Activated T-helper 17 cell treated with anti-CD3 and anti-CD28 coated beads, Interleukin-2, amount 50 U/mL, for 72 hours (primary cell): ENCODE measurements around the gene HJURP. TPM values are rescaled to one million over a fixed set of nuclear protein-coding genes. Genes with fewer than 3 reads are reported as not detected.

Experiments used
- ATAC-seq: fragments of 150-1000 bp; cut with Tn5 transposase; replicated peaks from 2 replicates; pipeline ENCODE4 v1.10.0; 2021; ENCODE audit warnings: mild to moderate bottlenecking, moderate library complexity
- H3K27ac Mint-ChIP-seq: one replicate; pipeline ENCODE4 v1.8.0; 2022; ENCODE audit warnings: mixed read lengths
- H3K27me3 Mint-ChIP-seq: one replicate; pipeline ENCODE4 v1.8.0; 2022; ENCODE audit warnings: mixed read lengths
- H3K36me3 Mint-ChIP-seq: one replicate; pipeline ENCODE4 v1.8.0; 2022; ENCODE audit warnings: low read depth, mild to moderate bottlenecking, mixed read lengths
- H3K4me1 Mint-ChIP-seq: one replicate; pipeline ENCODE4 v1.8.0; 2022; ENCODE audit warnings: mixed read lengths
- H3K4me3 Mint-ChIP-seq: one replicate; pipeline ENCODE4 v1.8.0; 2022; ENCODE audit warnings: mild to moderate bottlenecking, mixed read lengths
- H3K9me3 Mint-ChIP-seq: one replicate; pipeline ENCODE4 v1.8.0; 2022; ENCODE audit warnings: mixed read lengths
- total RNA-seq, 2 donors: library from RNA; stranded (reverse); gene quantifications; one replicate each; pipeline ENCODE4 v1.2.3, GENCODE V29; 2022

Gene HJURP
- total RNA-seq, 2 donors from 2014 or later, result 90.4 to 147 TPM

DNA sequence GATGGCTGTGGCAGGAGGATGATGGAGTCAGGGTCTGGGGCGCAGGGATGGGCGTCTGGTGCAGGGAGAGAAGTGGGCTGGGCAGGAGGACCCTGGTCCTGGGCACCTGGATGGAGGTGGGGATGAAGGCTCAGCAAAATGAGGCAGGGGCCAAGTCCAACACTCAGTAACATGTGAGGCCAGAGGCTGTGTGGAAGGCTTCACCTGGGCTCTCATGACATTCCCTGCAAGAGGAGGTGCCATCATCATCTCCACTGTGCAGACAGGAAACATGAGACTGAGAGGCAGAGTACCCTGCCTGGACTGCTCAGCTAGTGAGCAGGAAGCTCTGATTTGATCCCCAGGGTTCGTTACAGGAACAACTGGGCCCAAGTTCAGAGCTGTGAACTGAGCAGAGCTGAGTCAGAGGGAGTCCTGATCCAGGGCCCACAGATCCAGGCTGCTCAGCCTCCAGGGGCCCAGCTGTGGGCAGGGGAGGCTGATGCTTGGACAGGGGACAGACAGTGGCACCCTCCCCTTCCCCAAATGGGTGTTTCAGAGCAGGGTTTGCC is 36.9 kb downstream of the HJURP start:
- H3K27ac Mint-ChIP-seq, result no peak overlapping the region

DNA sequence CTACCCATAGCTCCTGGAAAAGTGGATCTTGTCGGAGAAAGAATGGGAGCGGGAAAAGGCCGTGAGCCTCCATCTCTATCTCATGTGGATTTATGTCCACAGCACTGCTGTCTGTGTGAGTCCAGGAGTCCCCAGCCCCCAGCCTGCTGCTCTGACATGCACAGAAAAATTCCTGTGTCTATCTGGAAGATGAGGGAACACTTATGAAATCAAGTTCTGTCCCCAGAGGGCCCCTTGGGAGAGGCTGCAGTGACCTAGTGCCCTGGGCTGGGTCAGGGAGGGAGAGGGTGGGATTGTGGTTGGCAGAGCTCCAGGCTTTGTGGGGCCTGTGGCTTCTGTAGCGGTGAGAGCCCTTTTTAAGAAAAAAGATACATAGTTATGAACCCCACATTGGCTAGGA is 37.6 kb downstream of the HJURP start:
- H3K27ac Mint-ChIP-seq, result no peak overlapping the region
- H3K36me3 Mint-ChIP-seq, result no peaks in the 10 kb centered on the region
- H3K27me3 Mint-ChIP-seq, result peaks cover 12% of the 10 kb centered on the region
- ATAC-seq, result no peak
- H3K4me1 Mint-ChIP-seq, result no peaks in the 10 kb centered on the region
- H3K9me3 Mint-ChIP-seq, result no peaks in the 10 kb centered on the region
- no peak overlapping the region for H3K4me3 Mint-ChIP-seq

More for the DNA sequence above, 36.9 kb downstream of the HJURP start:
- H3K9me3 Mint-ChIP-seq, result no peaks in the 10 kb centered on the region
- no peak overlapping the region for H3K4me3 Mint-ChIP-seq
- ATAC-seq, result no peak
- H3K27me3 Mint-ChIP-seq, result peaks cover 8% of the 10 kb centered on the region
- no peaks in the 10 kb centered on the region for H3K36me3 Mint-ChIP-seq
- H3K4me1 Mint-ChIP-seq, result no peaks in the 10 kb centered on the region

DNA sequence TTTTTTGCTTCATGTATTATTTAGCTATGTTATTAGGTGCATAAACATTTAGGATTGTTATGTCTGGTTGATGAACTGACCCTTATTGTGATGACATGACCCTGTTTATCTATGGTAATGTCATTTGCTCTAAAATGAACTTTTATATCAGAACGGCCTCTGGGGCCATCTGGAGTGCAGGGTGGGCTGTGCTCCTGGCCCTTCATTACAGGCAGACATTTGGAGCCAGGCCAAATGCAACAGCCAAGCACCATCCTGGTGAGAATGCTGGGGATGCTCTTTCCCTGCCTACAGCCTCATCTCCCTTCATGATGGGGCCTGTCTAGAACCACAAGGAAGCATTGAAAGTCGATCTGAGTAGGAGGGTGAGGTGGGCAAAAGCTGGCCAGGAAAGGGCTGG is 38.0 kb downstream of the HJURP start:
- Mint-ChIP-seq H3K4me3 (no peak overlapping the region), H3K4me1 (no peaks in the 10 kb centered on the region), H3K9me3 (no peaks in the 10 kb centered on the region), H3K27me3 (peaks cover 12% of the 10 kb centered on the region), H3K36me3 (no peaks in the 10 kb centered on the region), H3K27ac (no peak overlapping the region)
- no peak for ATAC-seq

DNA sequence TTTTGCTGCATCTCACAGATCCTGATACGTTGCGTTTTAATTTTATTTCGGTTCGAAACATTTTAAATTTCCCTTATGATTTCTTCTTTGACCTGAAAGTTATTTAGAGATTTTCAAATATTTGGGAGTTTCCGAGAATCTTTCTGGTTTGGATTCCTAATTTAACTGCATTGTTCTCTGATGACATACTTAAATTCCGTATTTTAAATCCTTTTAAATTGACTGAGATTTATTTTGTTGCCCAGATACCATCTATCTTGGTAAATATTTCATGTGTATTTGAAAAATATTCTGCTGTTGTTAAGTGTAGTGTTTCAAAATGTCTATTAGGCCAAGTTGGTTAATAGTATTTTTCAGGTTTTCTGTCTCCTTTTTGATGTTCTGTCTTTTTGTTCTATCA is 38.5 kb downstream of the HJURP start:
- Mint-ChIP-seq H3K4me3 (no peak overlapping the region), H3K36me3 (no peaks in the 10 kb centered on the region), H3K27ac (no peak overlapping the region), H3K4me1 (no peaks in the 10 kb centered on the region), H3K27me3 (peaks cover 14% of the 10 kb centered on the region), H3K9me3 (no peaks in the 10 kb centered on the region)
- ATAC-seq, result no peak

DNA sequence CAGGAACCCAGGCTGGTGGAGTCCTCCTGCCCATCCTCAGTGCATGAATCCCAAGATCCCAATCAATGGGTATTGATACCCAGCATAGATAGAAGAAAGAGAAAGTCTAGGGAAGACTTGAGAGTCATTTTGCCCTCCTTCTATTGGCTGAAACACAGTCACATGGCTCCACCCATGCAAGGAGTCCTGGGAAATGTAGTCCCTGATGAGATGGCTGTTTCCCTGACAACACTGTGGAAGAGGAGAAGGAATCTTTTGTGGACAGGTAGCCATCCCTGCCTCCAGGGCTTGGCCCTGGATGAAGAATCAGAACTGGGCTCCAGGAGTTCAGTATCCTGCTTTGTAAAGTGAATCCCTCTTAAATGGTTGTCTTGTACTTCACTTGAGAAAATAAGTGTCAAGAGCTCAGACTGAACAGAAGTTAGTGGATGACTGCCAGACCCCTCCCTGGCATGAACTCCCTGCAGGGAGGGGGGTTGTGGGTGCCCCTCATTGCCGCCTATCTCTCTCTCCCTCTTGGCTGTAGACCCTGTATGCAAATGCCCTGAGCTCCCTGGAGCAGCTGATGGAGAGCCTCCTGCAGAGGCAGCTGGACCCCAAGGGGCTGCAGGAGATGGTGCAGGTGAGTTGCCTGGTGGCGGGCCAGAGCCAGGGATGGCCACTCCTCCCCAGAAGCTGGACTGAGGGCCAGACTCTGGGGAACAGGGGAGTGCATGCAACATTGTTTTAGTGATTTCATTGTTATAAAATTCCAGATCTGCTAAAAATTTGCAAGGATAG is 40.1 kb downstream of the HJURP start:
- no peak overlapping the region for H3K4me3 Mint-ChIP-seq
- no peaks in the 10 kb centered on the region for H3K9me3 Mint-ChIP-seq
- no peak overlapping the region for H3K27ac Mint-ChIP-seq
- H3K27me3 Mint-ChIP-seq, result peaks cover 16% of the 10 kb centered on the region
- no peaks in the 10 kb centered on the region for H3K36me3 Mint-ChIP-seq
- ATAC-seq, result no peak
- H3K4me1 Mint-ChIP-seq, result no peaks in the 10 kb centered on the region

DNA sequence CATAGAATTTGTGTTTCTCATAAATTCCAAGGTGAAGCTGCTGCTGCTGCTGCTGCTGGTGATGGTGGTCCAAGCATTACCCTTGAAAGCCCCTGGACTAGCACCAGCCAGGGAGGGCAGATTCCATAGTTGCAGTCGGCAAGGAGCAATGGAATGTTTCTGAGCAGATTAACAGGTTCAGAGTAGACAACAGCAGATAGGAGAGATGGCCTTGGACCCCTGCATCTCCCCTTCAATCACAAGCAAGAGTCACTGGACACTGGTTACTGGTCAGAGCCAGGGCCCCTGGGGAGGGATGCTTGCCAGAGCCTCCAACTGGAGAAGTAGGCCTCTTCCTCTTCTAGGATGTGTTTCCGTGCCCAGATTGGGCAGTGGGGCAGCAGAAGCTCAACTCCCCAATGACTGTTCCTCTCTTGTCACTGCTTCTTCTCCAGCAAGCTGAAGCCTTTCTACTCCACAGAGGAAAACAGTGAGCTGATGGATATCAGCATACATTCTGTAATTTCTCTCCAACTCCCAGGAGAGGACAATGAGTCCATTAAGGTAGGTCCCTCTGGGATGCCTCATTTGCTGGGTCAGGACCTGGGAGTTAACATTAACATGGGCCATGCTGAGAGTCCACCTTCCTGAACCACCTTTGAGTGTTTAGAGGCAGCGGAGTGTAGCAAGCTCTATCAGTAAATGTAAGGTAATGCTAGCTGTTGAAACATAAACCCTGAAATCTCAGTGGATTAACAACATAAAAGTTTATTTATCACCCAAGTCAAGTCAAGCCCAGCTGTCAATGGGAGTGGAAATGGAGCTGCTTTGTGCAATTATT is 40.9 kb downstream of the HJURP start:
- no peak for ATAC-seq
- no peaks in the 10 kb centered on the region for H3K4me1 Mint-ChIP-seq
- H3K27ac Mint-ChIP-seq, result no peak overlapping the region
- no peaks in the 10 kb centered on the region for H3K36me3 Mint-ChIP-seq
- no peak overlapping the region for H3K4me3 Mint-ChIP-seq
- H3K27me3 Mint-ChIP-seq, result peaks cover 16% of the 10 kb centered on the region
- no peaks in the 10 kb centered on the region for H3K9me3 Mint-ChIP-seq

DNA sequence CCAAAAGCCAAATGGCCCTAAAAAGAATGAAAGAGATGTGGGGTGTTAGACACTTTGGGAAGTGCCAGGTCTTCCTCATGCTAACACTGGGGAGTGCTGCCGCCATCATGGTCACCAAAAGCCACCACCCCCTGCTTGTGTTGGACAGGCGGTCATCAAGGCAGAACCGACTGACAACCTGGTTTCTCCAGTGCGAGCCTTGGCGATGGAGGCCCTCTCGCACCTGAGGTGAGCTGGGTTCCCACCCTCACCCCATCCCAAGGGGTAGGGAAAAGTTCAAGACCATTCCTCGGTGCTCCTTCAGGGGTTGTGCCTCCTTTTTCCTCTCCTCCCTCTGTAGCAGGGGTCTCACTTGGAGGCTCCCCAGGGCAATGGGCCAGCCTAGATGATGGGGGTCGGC is 42.6 kb downstream of the HJURP start:
- ATAC-seq, result no peak
- no peaks in the 10 kb centered on the region for H3K9me3 Mint-ChIP-seq

DNA sequence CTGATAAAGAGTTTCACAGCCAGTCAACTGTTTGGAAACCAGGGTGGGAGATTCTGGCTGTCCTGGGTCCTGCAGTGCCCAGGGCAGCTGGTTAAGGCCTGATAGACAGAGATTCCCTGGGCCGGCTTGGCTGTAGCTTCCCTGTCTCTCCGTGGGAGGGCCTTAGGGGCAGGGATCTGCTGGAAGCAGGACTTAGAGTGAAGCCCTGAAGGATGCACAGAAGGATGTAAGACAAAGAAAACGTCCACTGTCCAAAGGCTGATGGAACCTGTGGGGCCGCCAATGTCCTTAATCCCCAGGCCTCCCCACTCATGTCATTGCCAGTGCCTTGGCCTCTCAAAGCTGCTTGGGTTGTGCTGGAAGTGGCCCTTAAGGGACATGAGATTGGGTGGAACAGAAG is 43.2 kb downstream of the HJURP start:
- no peaks in the 10 kb centered on the region for H3K9me3 Mint-ChIP-seq
- no peaks in the 10 kb centered on the region for H3K36me3 Mint-ChIP-seq
- H3K4me3 Mint-ChIP-seq, result no peak overlapping the region
- H3K27ac Mint-ChIP-seq, result no peak overlapping the region
- ATAC-seq, result no peak
- no peaks in the 10 kb centered on the region for H3K4me1 Mint-ChIP-seq
- peaks cover 13% of the 10 kb centered on the region for H3K27me3 Mint-ChIP-seq

More for the DNA sequence above, 42.6 kb downstream of the HJURP start:
- peaks cover 13% of the 10 kb centered on the region for H3K27me3 Mint-ChIP-seq
- no peaks in the 10 kb centered on the region for H3K36me3 Mint-ChIP-seq
- H3K27ac Mint-ChIP-seq, result no peak overlapping the region
- H3K4me1 Mint-ChIP-seq, result no peaks in the 10 kb centered on the region
- no peak overlapping the region for H3K4me3 Mint-ChIP-seq

DNA sequence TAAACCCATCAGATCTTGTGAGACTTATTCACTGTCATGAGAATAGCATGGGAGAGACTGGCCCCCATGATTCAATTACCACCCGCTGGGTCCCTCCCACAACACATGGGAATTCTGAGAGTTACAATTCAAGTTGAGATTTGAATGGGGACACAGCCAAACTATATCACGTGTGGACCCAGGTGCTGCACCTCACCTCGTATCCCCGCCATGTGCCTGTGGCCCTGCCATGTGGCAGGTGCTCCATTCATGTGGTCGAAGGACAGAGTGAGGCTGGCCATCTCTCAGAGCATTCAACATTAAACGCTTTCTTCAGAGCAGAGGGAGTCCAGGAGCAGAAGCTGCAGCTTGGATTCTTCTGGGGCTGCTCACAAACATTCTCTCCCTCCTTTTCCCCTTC is 44.0 kb downstream of the HJURP start:
- Mint-ChIP-seq H3K27me3 (peaks cover 13% of the 10 kb centered on the region), H3K9me3 (no peaks in the 10 kb centered on the region), H3K36me3 (no peaks in the 10 kb centered on the region), H3K27ac (no peak overlapping the region), H3K4me3 (no peak overlapping the region), H3K4me1 (no peaks in the 10 kb centered on the region)
- ATAC-seq, result no peak

DNA sequence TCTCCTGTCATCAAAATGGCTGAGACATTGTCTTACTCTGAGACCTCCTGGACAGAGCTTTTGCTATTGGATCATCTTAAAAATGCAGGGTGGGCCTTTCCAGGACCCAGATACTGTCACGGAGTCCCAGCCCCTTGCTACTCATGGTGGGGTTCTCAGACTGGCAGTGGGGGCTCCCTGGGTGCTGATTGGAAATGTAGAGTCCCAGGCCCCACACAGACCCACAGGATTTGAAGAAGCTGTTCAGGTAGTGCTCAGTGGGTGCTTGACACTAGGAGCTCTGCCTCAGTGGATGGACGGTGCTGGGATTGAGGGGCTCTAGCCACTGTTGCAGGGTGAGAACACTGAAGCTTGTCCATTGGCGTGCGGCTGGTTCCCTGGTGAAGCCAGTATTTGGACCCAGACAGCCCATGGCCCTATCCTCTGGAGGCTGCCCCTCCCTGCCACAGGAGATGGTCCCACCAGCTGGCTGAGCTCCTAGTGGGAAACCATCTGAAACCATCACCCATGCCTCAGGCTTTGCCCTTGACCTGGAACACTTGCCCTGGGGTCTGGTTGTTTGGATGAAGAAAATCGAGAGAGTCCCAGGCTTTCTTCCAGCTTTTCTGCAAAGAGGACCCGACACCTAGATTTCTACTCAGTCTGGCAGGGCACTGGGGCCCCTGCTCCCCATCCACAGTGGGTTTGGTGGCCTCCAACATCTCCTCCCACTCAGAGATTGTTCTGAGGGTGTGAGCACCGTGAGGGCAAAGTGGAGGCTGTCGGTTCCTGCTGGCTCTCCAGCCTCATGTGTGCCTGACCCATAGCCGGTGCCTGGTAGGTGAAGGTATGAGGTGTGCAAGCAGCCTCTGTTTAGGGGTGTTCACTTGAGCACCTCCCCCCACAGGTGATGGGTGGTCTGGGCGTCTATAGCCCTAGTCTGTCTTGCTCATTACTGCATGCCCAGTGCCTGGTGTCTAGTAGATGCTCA is 46.1 kb downstream of the HJURP start:
- ATAC-seq, result no peak
- no peaks in the 10 kb centered on the region for H3K9me3 Mint-ChIP-seq
- no peaks in the 10 kb centered on the region for H3K36me3 Mint-ChIP-seq
- no peak overlapping the region for H3K27ac Mint-ChIP-seq
- no peaks in the 10 kb centered on the region for H3K4me1 Mint-ChIP-seq
- H3K4me3 Mint-ChIP-seq, result no peak overlapping the region
- peaks cover 17% of the 10 kb centered on the region for H3K27me3 Mint-ChIP-seq

DNA sequence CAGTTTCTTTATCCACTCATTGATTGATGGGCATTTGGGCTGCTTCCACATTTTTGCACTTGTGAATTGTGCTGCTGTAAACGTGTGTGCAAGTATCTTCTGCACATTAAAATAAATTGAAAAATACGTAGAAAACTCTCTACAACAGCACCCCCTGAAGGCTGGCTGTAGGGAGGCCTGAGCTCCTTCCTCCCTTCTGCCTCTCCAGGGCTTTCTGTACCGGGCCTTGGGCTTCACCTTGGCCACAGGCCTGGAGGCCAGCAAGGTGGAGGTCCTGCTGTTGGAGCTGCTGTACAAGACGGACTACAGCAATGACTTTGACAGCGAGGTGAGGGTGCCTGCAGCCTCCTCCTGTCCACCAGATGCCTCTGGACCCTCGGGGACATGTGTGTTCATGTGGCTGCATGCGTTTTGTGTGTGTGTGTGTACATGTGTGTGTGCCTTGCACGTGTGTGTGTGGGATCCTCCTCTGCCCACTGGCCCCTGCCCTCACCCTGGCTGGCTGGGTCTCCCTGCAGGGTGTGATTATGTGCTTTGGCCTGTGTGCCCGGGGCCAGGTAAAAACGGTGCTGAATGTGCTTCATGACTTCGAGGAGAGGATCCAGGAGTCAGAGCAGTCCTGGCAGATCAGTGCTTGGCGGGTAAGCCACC is 47.0 kb downstream of the HJURP start:
- Mint-ChIP-seq H3K4me1 (no peaks in the 10 kb centered on the region), H3K4me3 (no peak overlapping the region), H3K27ac (no peak overlapping the region), H3K27me3 (peaks cover 21% of the 10 kb centered on the region), H3K9me3 (no peaks in the 10 kb centered on the region), H3K36me3 (no peaks in the 10 kb centered on the region)
- no peak for ATAC-seq

DNA sequence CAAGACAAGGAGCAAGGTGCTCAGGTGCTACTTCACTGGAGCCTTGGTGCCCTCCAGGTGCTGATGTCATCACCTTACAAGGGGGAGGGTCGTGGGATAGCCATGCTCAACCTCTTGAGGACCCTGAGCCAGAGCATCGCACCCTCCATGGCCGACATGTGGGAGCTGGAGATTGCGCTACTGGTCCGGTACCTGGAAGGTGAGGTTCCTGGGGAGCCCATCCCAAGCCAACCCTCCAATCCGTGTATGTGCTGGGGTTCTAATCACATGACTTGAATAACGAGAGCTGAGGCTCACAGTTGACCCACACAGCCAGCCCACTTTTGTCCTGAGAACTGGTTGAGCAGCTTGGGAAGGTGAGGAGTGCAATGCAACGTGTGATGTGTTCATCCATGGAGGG is 50.3 kb downstream of the HJURP start:
- peaks cover 11% of the 10 kb centered on the region for H3K27me3 Mint-ChIP-seq
- H3K4me1 Mint-ChIP-seq, result no peaks in the 10 kb centered on the region
- ATAC-seq, result no peak
- no peak overlapping the region for H3K4me3 Mint-ChIP-seq
- H3K9me3 Mint-ChIP-seq, result no peaks in the 10 kb centered on the region
- H3K36me3 Mint-ChIP-seq, result no peaks in the 10 kb centered on the region
- no peak overlapping the region for H3K27ac Mint-ChIP-seq

DNA sequence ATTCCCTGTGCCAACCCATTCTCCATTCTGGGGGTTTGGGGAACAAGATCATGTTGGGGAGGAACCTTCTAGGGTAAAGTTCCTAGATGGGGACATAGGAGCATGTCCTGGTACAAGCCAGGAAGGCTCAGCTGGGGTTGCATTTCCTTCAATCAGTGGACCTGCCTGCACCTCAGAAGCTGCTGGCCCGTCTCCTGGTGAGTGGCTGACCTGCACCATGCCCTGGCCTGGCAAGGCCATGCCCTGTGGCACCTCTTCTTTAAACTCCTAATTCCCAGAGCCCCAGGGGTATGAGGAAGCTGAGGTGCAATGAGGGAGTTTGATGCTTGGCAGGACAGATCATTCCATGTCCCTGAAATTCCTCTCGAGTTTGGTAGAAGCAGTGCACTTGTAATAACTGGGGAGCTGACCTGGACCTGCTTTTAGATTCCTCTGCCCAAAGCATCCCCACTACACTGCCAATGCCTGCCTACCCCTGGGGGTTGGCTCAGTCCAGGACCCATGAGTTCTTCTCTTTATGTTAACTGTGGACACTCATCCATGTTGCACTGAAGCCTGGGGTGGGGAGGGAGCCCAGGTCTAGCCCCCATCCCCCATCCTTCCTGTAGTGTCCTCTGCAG is 50.9 kb downstream of the HJURP start:
- Mint-ChIP-seq H3K27ac (no peak overlapping the region), H3K9me3 (no peaks in the 10 kb centered on the region), H3K27me3 (peaks cover 13% of the 10 kb centered on the region), H3K4me1 (no peaks in the 10 kb centered on the region), H3K4me3 (no peak overlapping the region), H3K36me3 (no peaks in the 10 kb centered on the region)
- no peak for ATAC-seq
